CD4-positive, alpha-beta T cell treated with Interleukin-17A for 4 hours (primary cell): Measurements from ENCODE around the gene MTRR.
"Not testable (repeated sequence)": the region's sequence is repeated elsewhere in the genome, so short reads cannot be mapped to it uniquely, and the experiment has no call there.

Source experiments
- DNase-seq: peaks from one replicate; pipeline ENCODE4 v3.0.0-alpha.2; 2020; ENCODE audit warnings: mixed read lengths

The MTRR gene

GRCh38 chr5:7902666-7903625 lies 34.0 kb downstream of the MTRR start:
- DNase-seq, result no peak

GRCh38 chr5:7904170-7904569 lies 35.2 kb downstream of the MTRR start:
- no peak for DNase-seq

GRCh38 chr5:7907612-7908011 lies 38.7 kb downstream of the MTRR start:
- no peak for DNase-seq

GRCh38 chr5:7908317-7908716 lies 39.4 kb downstream of the MTRR start:
- no peak for DNase-seq

- no peak for DNase-seq
These were observed 41.9 kb downstream of the MTRR start for GRCh38 chr5:7910738-7911428.

- not testable (repeated sequence) for DNase-seq
These were observed 42.5 kb downstream of the MTRR start for GRCh38 chr5:7911429-7911771.

GRCh38 chr5:7916171-7916804 lies 47.3 kb downstream of the MTRR start:
- no peak for DNase-seq

- DNase-seq, result no peak
These were observed 48.5 kb downstream of the MTRR start for GRCh38 chr5:7917130-7918123.

GRCh38 chr5:7925961-7926695 lies 57.2 kb downstream of the MTRR start:
- DNase-seq, result no peak

GRCh38 chr5:7926720-7927119 lies 57.8 kb downstream of the MTRR start:
- DNase-seq, result no peak

- peak; percentile 23 for DNase-seq
These were observed 58.8 kb downstream of the MTRR start for GRCh38 chr5:7927466-7928375.

- DNase-seq, result no peak
These were observed 61.1 kb downstream of the MTRR start for GRCh38 chr5:7930011-7930410.

- no peak for DNase-seq
These were observed 72.7 kb downstream of the MTRR start for GRCh38 chr5:7941692-7942091.

- DNase-seq, result no peak
These were observed 78.4 kb downstream of the MTRR start for GRCh38 chr5:7947301-7947700.
